ENCODE data around the gene CANT1.
A peak's percentile ranks its signal among the peaks of the same experiment; 100 is the strongest.
"Not testable (repeated sequence)": the region's sequence is repeated elsewhere in the genome, so short reads cannot be mapped to it uniquely, and the experiment has no call there.

CANT1 gene

DNA sequence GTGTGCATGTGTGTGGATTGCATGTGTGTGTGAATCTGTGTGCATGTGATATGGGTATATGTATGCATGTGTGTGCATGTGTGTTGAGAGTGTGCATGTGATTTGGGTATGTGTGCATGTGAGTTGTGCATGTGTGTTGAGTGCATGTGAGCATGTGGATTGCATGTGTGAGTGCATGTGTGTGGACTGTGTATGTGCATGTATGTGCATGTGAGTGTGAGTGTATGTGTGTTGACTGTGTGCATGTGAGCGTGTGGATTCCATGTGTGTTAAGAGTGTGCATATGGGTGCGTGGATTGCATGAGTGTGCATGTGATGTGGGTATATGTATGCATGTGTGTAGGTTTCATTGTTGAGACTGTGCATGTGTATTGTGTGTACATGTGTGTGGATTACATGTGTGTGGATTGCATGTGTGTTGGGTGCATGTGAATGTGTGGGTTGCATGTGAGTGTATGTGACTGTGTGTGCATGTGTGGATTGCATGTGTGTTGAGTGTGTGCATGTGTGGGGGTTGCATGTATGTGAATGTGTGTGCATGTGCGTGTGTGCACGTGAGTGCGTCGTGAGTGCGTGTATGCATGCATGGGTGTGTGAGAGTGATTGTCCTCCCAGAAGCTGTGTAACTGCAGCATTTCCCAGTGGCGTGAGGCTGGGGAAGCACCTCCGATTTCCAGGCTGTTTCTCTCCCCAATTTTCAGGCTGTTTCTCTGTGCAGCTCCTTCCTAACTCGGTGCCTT is 33.8 kb upstream of the CANT1 start:
- DNase-seq: no peak

- peak; percentile 48 for DNase-seq
Measured at GRCh38 chr17:79042421-79043190, 33.0 kb upstream of the CANT1 start.

DNA sequence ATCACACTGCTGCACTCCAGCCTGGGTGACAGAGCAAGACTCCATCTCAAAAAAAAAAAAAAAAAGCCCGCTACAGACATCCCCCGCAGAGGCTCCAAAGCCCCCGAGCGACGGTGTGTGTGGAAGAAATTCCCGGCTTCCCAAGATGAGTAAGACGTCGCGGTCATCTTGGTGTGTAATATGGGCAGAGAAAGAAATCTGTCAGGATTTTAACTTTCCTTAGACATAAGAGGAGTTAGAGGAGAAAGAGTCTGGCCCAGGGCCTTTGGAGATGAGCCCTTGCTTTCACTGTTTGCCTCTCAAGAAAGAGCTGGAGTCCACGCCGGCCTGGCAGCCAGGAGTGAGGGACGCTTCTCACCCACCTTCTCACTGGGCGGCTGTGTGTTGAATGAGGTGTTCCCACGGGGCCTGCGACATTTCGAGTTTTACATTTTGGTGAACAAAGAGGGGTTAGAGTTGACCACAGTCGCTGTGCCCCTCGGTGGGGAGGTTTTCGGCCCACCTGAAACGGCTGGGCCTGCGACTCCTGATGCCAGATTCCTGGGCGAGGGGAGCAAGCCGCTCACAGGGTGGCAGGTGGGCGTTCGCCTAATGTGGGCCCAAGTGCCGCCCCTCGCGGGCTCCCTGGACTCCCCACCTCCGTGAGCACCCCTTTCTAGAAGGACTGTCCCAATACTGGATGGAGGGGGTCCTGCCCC is 32.3 kb upstream of the CANT1 start:
- DNase-seq: peak; percentile 67

DNA sequence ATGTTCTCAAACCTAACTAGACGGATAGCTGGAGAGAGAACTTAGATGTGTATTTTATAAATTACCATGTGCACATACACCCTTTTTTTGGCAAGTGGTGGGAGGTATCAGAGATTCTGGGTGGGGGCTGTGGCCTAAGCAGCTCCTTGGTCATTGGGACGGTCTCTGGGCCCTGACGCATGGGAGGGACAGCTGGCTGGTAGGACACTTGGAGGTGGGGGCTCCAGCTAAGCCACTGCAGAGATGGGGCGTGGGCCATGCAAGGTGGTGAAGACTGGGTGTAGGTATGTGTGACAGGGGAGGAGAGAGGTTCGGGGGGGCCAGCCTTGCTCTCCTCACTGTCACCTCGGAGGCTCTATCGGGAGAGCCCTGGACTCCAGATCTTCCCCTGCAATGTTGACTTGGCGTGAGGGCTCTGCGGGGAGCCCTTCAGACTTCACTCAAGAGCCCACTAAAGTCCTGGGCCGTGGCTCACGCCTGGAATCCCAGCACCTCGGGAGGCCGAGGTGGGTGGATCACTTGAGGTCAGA is 31.5 kb upstream of the CANT1 start:
- no peak for DNase-seq

- DNase-seq: no peak
Measured at GRCh38 chr17:79039886-79040285, 30.3 kb upstream of the CANT1 start.

DNA sequence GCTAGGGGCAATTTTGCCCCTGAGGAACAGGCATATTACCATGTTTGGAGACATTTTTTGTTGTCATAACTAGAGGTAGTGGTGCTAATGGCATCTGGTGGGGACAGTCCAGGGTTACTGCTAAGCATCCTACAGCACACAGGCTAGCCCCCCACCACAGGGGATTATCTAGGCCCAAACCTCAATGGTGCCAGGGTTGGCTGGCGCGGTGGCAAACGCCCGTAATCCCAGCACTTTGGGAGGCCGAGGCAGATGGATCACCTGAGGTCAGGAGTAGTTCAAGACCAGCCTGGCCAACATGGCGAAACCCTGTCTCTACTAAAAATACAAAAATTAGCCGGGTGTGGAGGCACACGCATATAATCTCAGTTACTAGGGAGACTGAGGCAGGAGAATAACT is 29.6 kb upstream of the CANT1 start:
- no peak for DNase-seq

- DNase-seq: peak; percentile 92
Measured at GRCh38 chr17:79038545-79039135, 29.1 kb upstream of the CANT1 start.

- DNase-seq: peak; percentile 81
Measured at GRCh38 chr17:79036596-79036995, 27.0 kb upstream of the CANT1 start.

- DNase-seq: no peak
Measured at GRCh38 chr17:79036181-79036580, 26.6 kb upstream of the CANT1 start.

DNA sequence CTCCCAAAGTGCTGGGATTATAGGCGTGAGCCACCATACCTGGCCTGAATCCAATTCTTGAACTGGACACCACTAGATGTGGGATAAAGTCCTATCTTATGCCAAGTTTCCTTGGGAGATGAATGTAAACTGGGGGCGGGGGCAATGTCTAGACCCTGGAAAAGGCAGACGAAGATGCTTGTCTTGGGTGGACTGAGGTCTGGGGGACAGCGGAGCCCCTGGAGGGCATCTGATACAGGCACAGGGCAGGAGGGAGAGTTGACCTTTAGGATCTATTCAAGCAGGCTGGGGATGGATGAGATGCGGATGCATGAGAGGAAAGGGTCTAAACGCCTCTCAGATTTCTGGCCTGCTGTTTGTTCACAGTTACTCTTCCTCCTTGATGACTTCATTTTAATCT is 26.1 kb upstream of the CANT1 start:
- DNase-seq: no peak

GRCh38 chr17:79034931-79035485 is 25.4 kb upstream of the CANT1 start:
- DNase-seq: no peak

DNA sequence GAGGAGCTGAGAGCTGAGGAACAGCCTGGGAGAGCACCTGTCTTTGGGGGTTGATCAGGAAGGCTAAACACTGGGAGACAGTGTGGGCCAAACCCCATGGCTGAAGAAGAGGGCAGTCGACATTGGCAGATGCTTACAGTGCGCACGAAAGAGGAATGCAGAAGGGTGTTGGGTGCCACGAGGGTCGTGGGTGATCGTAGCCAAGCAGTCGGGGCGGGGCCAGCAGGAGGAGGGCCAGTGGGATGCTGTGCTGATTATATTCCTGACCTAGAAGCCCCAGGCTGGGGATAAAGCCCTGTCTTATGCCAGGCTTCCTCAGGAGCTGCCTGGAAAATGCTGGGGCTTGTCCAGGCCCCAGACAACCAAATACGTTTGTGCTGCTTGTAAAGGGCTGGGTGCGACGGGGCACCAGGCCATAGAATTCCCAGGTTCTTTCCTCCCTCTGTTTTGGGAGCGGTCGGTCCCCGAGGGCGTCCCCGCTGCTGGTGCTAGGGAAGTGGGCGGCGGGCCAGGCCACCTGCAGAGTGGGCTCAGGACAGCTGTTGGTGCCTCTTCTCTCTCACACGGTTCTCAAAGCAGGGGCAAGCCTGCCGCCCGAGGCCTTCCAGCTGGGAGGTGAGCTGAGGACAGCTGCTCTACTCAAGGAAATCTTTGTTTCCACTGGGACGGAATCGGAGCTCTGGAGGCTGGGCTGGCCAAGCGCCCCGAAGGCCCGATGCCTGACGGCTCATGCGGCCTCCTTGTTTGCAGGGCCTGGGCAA is 24.4 kb upstream of the CANT1 start:
- DNase-seq: no peak

DNA sequence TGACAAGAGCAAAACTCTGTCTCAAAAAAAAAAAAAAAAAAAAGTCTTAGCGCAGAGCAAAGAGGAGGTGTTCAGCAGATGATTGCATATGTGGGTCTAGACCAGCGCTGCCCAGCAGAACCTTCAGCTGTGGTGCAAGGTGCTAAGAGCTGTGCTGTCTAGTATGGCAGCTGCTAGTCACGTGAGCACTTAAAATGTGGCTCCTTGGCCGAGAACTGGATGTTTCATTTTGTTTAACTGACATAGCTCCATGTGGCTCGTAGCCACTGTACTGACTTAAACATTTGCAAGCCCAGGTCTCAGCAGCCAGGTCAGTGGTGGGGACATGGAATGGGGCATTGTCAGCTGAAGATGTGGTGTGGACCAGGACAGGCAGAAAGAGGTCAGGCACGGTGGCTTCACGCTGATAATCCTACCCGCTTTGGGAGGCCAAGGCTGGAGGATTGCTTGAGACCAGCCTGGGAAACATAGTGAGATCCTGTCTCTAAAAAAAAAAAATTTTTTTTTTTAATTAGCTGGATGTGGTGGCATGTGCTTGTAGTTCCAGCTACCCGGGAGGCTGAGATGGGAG is 23.6 kb upstream of the CANT1 start:
- DNase-seq: no peak

DNA sequence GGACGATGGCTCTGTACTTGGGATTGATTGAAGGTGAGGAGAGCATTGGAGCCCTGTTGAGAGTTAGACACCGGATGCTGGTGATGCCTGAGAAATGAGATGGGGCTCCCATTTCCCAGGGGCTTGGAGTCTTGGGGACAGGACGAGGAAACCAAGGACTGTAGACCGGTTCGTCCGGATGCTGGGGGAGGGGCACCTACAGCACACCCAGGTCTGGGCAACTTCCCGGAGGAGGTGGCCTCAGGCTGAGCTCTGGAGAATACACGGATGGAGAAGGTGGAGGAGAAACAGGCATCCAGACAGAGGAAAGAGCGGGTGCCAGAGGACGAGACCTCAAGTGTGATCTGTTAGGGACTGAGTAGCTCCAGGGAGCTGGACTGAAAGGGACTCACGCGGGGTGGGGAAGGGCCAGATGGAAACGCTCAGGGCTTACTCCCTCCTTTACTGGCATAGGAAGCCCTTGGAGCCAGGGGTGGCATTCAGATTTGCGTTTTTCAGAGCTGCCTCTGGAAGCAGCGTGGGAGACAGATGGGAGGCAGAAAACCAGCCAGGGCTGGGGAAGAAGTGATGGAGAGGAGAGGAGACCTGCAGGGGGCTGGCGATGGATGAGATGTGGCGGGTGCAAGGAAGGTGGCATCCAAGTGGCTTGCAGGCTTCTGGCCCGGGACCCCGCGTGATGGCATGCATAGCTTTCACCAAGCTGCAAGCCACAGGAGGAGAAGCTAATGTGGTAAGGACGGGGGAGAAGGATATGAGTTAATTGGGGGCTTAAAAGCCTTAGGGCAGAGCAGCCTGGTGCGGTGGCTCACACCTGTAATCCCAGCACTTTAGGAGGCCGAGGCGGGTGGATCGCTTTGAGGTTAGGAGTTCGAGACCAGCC is 22.7 kb upstream of the CANT1 start:
- no peak for DNase-seq

DNA sequence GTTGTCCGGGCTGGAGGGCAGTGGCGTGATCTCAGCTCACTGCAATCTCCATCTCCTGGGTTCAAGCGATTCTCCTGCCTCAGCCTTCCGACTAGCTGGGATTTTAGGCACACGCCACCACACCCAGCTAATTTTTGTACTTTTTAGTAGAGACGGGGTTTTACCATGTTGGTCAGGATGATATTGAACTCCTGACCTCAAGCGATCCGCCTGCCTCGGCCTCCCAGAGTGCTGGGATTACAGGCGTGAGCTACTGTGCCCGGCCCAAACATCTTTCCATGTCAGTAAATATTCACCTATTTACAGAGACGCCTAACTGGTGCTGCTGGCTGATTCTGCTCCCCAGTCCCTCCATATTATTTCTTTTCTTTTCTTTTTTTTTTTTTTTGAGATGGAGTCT is 21.1 kb upstream of the CANT1 start:
- DNase-seq: not testable (repeated sequence)

GRCh38 chr17:79029327-79030009 is 19.9 kb upstream of the CANT1 start:
- DNase-seq: no peak

DNA sequence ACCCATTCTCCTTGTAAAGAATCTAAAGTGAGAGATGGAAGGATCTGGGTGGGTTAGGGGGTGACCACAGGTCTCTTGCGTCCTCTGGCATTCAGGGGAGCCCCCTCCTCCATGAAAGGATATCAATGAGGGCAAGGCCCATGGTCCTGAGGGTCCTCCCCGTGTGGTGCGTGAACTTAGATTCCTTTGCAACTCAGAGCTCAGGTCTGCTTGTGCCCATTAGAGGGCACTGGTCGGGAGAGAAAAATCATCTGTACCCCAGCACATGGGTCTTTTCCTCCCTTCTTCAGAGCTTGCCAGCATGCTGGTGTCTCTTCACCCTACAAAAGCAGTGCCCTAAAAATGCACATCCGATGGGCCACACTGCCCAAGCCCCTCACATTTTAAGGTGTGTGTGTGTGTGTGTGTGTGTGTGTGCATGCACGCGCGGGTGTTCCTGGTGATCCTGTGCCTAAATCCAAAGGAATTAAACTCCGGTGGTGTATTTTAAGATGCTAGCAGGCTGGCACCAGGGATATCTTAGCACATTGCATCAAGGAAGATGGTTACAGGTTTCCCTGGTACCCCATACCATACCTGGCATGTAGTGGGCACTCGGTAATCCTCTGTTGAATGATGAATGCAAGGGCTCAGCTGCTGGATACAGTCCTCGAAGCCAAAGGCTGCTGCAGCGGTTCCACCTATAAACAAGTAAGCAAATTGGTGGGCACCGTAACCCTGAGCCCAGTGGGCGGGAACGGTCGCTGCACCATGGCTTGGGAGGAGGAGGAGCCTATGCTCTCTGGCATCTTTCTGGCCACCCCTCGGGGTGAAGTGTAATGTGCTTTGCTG is 19.1 kb upstream of the CANT1 start:
- no peak for DNase-seq

GRCh38 chr17:79027925-79028491 is 18.4 kb upstream of the CANT1 start:
- DNase-seq: peak; percentile 23

Measured in fibroblast of skin of right quadriceps (primary cell).